Naive thymus-derived CD8-positive, alpha-beta T cell (primary cell): ENCODE data around the gene CHCHD6. TPM values are rescaled to one million over a fixed set of nuclear protein-coding genes. Genes with fewer than 3 reads are reported as not detected.
"Not testable (repeated sequence)": the region's sequence is repeated elsewhere in the genome, so short reads cannot be mapped to it uniquely, and the experiment has no call there.

Experiments used
- ATAC-seq, 2 donors: fragments of 150-1000 bp; cut with Tn5 transposase in 1 of 2; sonication (Bioruptor Pico), chemical (Tn5 transposase) in 1 of 2; 1 replicate in 1 of 2; 2 replicates in 1 of 2; pipeline ENCODE4 v1.10.0; 2021; ENCODE audit warnings: mild to moderate bottlenecking in 2 of 2, moderate library complexity in 2 of 2
- POLR2A ChIA-PET: fragments of 350-600 bp; sonication (Branson Sonifier 250); formaldehyde crosslinking; loops from one replicate; lab custom pipeline; 2021; ENCODE audit warnings: antibody characterized with exemption; lab: Charles Lee
- DNase-seq, 10 donors: peaks; one replicate each; pipeline versions ENCODE4 v3.0.0 to v3.0.0-alpha.2; 2020 to 2022
- H3K27ac Mint-ChIP-seq, 10 donors: one replicate each; pipeline ENCODE4 v1.8.0; 2020 to 2022; ENCODE audit warnings: mild to moderate bottlenecking in 10 of 10, mixed read lengths in 10 of 10, moderate library complexity in 4 of 10, inconsistent platforms in 1 of 10
- H3K27me3 Mint-ChIP-seq, 5 donors: one replicate each; pipeline ENCODE4 v1.8.0; 2021 to 2022; ENCODE audit warnings: mixed read lengths in 5 of 5
- H3K36me3 Mint-ChIP-seq, 3 donors: one replicate each; pipeline ENCODE4 v1.8.0; 2020 to 2022; ENCODE audit warnings: mixed read lengths in 3 of 3, mild to moderate bottlenecking in 2 of 3, inconsistent platforms in 1 of 3
- H3K4me1 Mint-ChIP-seq, 4 donors: one replicate each; pipeline ENCODE4 v1.8.0; 2021 to 2022; ENCODE audit warnings: mixed read lengths in 4 of 4
- H3K4me3 Mint-ChIP-seq, 10 donors: one replicate each; pipeline ENCODE4 v1.8.0; 2020 to 2022; ENCODE audit warnings: mild to moderate bottlenecking in 10 of 10, mixed read lengths in 10 of 10, moderate library complexity in 6 of 10, inconsistent platforms in 1 of 10
- H3K9me3 Mint-ChIP-seq, 9 donors: one replicate each; pipeline ENCODE4 v1.8.0; 2020 to 2022; ENCODE audit warnings: mixed read lengths in 9 of 9, mild to moderate bottlenecking in 3 of 9, inconsistent platforms in 1 of 9, moderate library complexity in 1 of 9
- polyA plus RNA-seq, 3 donors: library from polyadenylated mRNA; unstranded; fragments of 300-500 nt; fragmentation: Illumina TruSeq; gene quantifications; one replicate each; pipeline ENCODE4 v1.2.3, GENCODE V29; 2021
- total RNA-seq, 8 experiments: library from RNA in 2 of 8; stranded (reverse) in 2 of 8; gene quantifications; one replicate each; pipeline ENCODE4 v1.2.3 and lab custom pipeline; 2021 to 2026

CHCHD6 gene
- total and polyA plus RNA-seq, 5 experiments from 2014 or later, result 7.8 to 16.9 (median 11.3) TPM

GRCh38 chr3:126777366-126777765 lies 73.3 kb downstream of the CHCHD6 start:
- POLR2A ChIA-PET, result no interaction called here
- no peak overlapping the region for H3K27ac Mint-ChIP-seq
- H3K4me3 Mint-ChIP-seq, result no peak overlapping the region
- no peak for DNase-seq
- H3K9me3 Mint-ChIP-seq, result peaks cover 0 to 7% (median 4%) of the 10 kb centered on the region in 9 donors
- H3K36me3 Mint-ChIP-seq, result peaks cover 3 to 34% (median 24%) of the 10 kb centered on the region in 3 donors
- H3K4me1 Mint-ChIP-seq, result peaks cover 0 to 9% (median under 1%) of the 10 kb centered on the region in 4 donors
- no peak for ATAC-seq
- H3K27me3 Mint-ChIP-seq, result no peaks in the 10 kb centered on the region

- H3K4me3 Mint-ChIP-seq, result no peak overlapping the region
- POLR2A ChIA-PET, result no interaction called here
- H3K36me3 Mint-ChIP-seq, result peaks cover 1 to 37% (median 31%) of the 10 kb centered on the region in 3 donors
- H3K27ac Mint-ChIP-seq, result no peak overlapping the region
- DNase-seq, result no peak
- ATAC-seq, result no peak
- H3K4me1 Mint-ChIP-seq, result peaks cover 5 to 18% (median 12%) of the 10 kb centered on the region in 4 donors
- H3K9me3 Mint-ChIP-seq, result peaks cover 0 to 5% (median 0%) of the 10 kb centered on the region in 9 donors
- no peaks in the 10 kb centered on the region for H3K27me3 Mint-ChIP-seq
Measured at GRCh38 chr3:126780666-126781065, 76.6 kb downstream of the CHCHD6 start.

GRCh38 chr3:126781406-126781805 lies 77.4 kb downstream of the CHCHD6 start:
- POLR2A ChIA-PET, result no interaction called here
- Mint-ChIP-seq H3K36me3 (peaks cover 4 to 33% (median 31%) of the 10 kb centered on the region in 3 donors), H3K27ac (no peak overlapping the region), H3K4me1 (peaks cover 5 to 16% (median 12%) of the 10 kb centered on the region in 4 donors), H3K4me3 (no peak overlapping the region), H3K27me3 (no peaks in the 10 kb centered on the region), H3K9me3 (peaks cover 0 to 10% (median 0%) of the 10 kb centered on the region in 9 donors)
- no peak for ATAC-seq
- DNase-seq, result no peak

GRCh38 chr3:126781889-126782491 lies 78.0 kb downstream of the CHCHD6 start:
- Mint-ChIP-seq H3K36me3 (peaks cover 4 to 35% (median 31%) of the 10 kb centered on the region in 3 donors), H3K4me3 (no peak overlapping the region), H3K27ac (peak overlapping the region in 1 of 10 donors; percentile 27), H3K27me3 (no peaks in the 10 kb centered on the region), H3K9me3 (peaks cover 0 to 10% (median 0%) of the 10 kb centered on the region in 9 donors), H3K4me1 (peaks cover 3 to 16% (median 12%) of the 10 kb centered on the region in 4 donors)
- DNase-seq, result no peak
- no peak for ATAC-seq
- POLR2A ChIA-PET, result no interaction called here

- peaks cover 0 to 10% (median 0%) of the 10 kb centered on the region in 9 donors for H3K9me3 Mint-ChIP-seq
- no peaks in the 10 kb centered on the region for H3K27me3 Mint-ChIP-seq
- H3K4me3 Mint-ChIP-seq, result no peak overlapping the region
- H3K36me3 Mint-ChIP-seq, result peaks cover 4 to 37% (median 31%) of the 10 kb centered on the region in 3 donors
- ATAC-seq (no peak), DNase-seq (no peak)
- POLR2A ChIA-PET, result no interaction called here
- no peak overlapping the region for H3K27ac Mint-ChIP-seq
- peaks cover 3 to 16% (median 12%) of the 10 kb centered on the region in 4 donors for H3K4me1 Mint-ChIP-seq
Measured at GRCh38 chr3:126782536-126782935, 78.5 kb downstream of the CHCHD6 start.

- Mint-ChIP-seq H3K4me3 (no peak overlapping the region), H3K27me3 (no peaks in the 10 kb centered on the region), H3K4me1 (peaks cover 3 to 21% (median 14%) of the 10 kb centered on the region in 4 donors), H3K9me3 (peaks cover 0 to 18% (median 10%) of the 10 kb centered on the region in 9 donors), H3K36me3 (peaks cover 10 to 42% (median 40%) of the 10 kb centered on the region in 3 donors), H3K27ac (peak overlapping the region in 1 of 10 donors; percentile 1)
- ATAC-seq (no peak), DNase-seq (no peak)
- POLR2A ChIA-PET, result no interaction called here
Measured at GRCh38 chr3:126784254-126784653, 80.2 kb downstream of the CHCHD6 start.

GRCh38 chr3:126791320-126791719 lies 87.3 kb downstream of the CHCHD6 start:
- Mint-ChIP-seq H3K36me3 (peaks cover 33 to 49% (median 39%) of the 10 kb centered on the region in 3 donors), H3K9me3 (peaks cover 0 to 59% (median 41%) of the 10 kb centered on the region in 9 donors), H3K4me1 (peaks cover 0 to 15% (median 8%) of the 10 kb centered on the region in 4 donors)
- POLR2A ChIA-PET, H3K27me3 Mint-ChIP-seq, ATAC-seq, H3K27ac Mint-ChIP-seq, DNase-seq, H3K4me3 Mint-ChIP-seq: not testable (repeated sequence)

- peaks cover 0 to 59% (median 41%) of the 10 kb centered on the region in 9 donors for H3K9me3 Mint-ChIP-seq
- POLR2A ChIA-PET, result no interaction called here
- ATAC-seq, result no peak
- no peaks in the 10 kb centered on the region for H3K27me3 Mint-ChIP-seq
- DNase-seq, result no peak
- H3K27ac Mint-ChIP-seq, result no peak overlapping the region
- H3K4me3 Mint-ChIP-seq, result no peak overlapping the region
- H3K36me3 Mint-ChIP-seq, result peaks cover 29 to 59% (median 44%) of the 10 kb centered on the region in 3 donors
- H3K4me1 Mint-ChIP-seq, result peaks cover 0 to 15% (median 8%) of the 10 kb centered on the region in 4 donors
Measured at GRCh38 chr3:126792998-126793397, 89.0 kb downstream of the CHCHD6 start.

GRCh38 chr3:126797563-126797962 lies 93.5 kb downstream of the CHCHD6 start:
- no peaks in the 10 kb centered on the region for H3K27me3 Mint-ChIP-seq
- H3K27ac Mint-ChIP-seq, result no peak overlapping the region
- H3K4me3 Mint-ChIP-seq, result no peak overlapping the region
- H3K36me3 Mint-ChIP-seq, result peaks cover 29 to 56% (median 29%) of the 10 kb centered on the region in 3 donors
- H3K9me3 Mint-ChIP-seq, result peaks cover 0 to 34% (median 24%) of the 10 kb centered on the region in 9 donors
- ATAC-seq (no peak), DNase-seq (no peak)
- POLR2A ChIA-PET, result no interaction called here
- peaks cover 0 to 4% (median 0%) of the 10 kb centered on the region in 4 donors for H3K4me1 Mint-ChIP-seq

- Mint-ChIP-seq H3K4me3 (no peak overlapping the region), H3K27ac (no peak overlapping the region), H3K27me3 (no peaks in the 10 kb centered on the region), H3K4me1 (peaks cover 0 to 4% (median 0%) of the 10 kb centered on the region in 4 donors), H3K9me3 (peaks cover 0 to 25% (median 17%) of the 10 kb centered on the region in 9 donors), H3K36me3 (peaks cover 19 to 48% (median 26%) of the 10 kb centered on the region in 3 donors)
- DNase-seq (no peak), ATAC-seq (no peak)
- POLR2A ChIA-PET, result no interaction called here
Measured at GRCh38 chr3:126798521-126798920, 94.5 kb downstream of the CHCHD6 start.

- Mint-ChIP-seq H3K36me3 (peaks cover 15 to 43% (median 22%) of the 10 kb centered on the region in 3 donors), H3K4me3 (no peak overlapping the region), H3K27ac (no peak overlapping the region), H3K27me3 (no peaks in the 10 kb centered on the region), H3K4me1 (peaks cover 0 to 4% (median 0%) of the 10 kb centered on the region in 4 donors), H3K9me3 (peaks cover 0 to 21% (median 14%) of the 10 kb centered on the region in 9 donors)
- ATAC-seq, result no peak
- POLR2A ChIA-PET, result no interaction called here
- no peak for DNase-seq
Measured at GRCh38 chr3:126799099-126799498, 95.1 kb downstream of the CHCHD6 start.

GRCh38 chr3:126801312-126801711 lies 97.3 kb downstream of the CHCHD6 start:
- H3K4me3 Mint-ChIP-seq, DNase-seq, H3K27me3 Mint-ChIP-seq, ATAC-seq, POLR2A ChIA-PET, H3K27ac Mint-ChIP-seq, H3K4me1 Mint-ChIP-seq: not testable (repeated sequence)
- Mint-ChIP-seq H3K36me3 (peaks cover 15 to 40% (median 20%) of the 10 kb centered on the region in 3 donors), H3K9me3 (peaks cover 0 to 21% (median 14%) of the 10 kb centered on the region in 9 donors)

GRCh38 chr3:126807795-126808194 lies 103.8 kb downstream of the CHCHD6 start:
- peaks cover 0 to 23% (median 0%) of the 10 kb centered on the region in 9 donors for H3K9me3 Mint-ChIP-seq
- H3K36me3 Mint-ChIP-seq, result peaks cover 0 to 3% (median 0%) of the 10 kb centered on the region in 3 donors
- H3K27ac Mint-ChIP-seq, result no peak overlapping the region
- no peak for DNase-seq
- POLR2A ChIA-PET, result no interaction called here
- no peaks in the 10 kb centered on the region for H3K27me3 Mint-ChIP-seq
- peaks cover 0 to 3% (median 0%) of the 10 kb centered on the region in 4 donors for H3K4me1 Mint-ChIP-seq
- no peak overlapping the region for H3K4me3 Mint-ChIP-seq
- no peak for ATAC-seq
